DMS153 (cell line): ENCODE measurements around the gene MRC2.
"Not testable (repeated sequence)": the region's sequence is repeated elsewhere in the genome, so short reads cannot be mapped to it uniquely, and the experiment has no call there.

Experiments
- DNase-seq: peaks from one replicate; lab custom pipeline; 2025; lab: John Stamatoyannopoulos, UW

The MRC2 gene, protein sequence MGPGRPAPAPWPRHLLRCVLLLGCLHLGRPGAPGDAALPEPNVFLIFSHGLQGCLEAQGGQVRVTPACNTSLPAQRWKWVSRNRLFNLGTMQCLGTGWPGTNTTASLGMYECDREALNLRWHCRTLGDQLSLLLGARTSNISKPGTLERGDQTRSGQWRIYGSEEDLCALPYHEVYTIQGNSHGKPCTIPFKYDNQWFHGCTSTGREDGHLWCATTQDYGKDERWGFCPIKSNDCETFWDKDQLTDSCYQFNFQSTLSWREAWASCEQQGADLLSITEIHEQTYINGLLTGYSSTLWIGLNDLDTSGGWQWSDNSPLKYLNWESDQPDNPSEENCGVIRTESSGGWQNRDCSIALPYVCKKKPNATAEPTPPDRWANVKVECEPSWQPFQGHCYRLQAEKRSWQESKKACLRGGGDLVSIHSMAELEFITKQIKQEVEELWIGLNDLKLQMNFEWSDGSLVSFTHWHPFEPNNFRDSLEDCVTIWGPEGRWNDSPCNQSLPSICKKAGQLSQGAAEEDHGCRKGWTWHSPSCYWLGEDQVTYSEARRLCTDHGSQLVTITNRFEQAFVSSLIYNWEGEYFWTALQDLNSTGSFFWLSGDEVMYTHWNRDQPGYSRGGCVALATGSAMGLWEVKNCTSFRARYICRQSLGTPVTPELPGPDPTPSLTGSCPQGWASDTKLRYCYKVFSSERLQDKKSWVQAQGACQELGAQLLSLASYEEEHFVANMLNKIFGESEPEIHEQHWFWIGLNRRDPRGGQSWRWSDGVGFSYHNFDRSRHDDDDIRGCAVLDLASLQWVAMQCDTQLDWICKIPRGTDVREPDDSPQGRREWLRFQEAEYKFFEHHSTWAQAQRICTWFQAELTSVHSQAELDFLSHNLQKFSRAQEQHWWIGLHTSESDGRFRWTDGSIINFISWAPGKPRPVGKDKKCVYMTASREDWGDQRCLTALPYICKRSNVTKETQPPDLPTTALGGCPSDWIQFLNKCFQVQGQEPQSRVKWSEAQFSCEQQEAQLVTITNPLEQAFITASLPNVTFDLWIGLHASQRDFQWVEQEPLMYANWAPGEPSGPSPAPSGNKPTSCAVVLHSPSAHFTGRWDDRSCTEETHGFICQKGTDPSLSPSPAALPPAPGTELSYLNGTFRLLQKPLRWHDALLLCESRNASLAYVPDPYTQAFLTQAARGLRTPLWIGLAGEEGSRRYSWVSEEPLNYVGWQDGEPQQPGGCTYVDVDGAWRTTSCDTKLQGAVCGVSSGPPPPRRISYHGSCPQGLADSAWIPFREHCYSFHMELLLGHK (N-terminal part only)

DNA sequence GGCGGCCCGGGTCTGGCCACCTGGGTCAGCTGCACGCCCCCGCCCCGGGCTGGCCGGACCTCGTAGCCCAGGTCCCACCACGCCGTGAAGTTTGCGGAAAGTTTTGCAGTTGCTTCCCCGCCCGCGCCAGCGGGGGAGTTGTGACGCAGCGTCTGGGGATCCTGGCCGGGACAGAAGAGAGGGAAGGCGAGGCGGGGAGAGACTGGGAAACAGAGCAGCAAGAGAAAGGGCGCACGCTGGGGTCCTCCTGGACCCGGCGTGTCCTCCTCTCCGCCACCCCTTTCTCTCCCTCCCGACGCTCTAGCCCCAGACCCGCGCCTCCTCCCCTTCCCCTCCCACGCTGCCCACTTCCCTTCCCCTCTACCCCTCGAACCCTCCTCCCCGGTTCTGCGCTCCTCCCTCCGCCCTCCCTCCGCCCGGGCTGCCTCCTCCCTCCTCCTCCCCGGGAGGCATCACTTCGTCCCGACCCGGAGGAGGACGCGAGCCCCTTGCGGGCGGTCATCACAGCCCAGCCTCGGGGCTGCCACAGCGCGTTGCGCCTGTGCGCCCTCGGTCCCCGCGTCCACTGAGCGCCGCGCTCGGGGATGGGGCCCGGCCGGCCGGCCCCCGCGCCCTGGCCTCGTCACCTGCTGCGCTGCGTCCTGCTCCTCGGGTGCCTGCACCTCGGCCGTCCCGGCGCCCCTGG, at the start of gene MRC2:
MRC2 (plus strand) TSS at position 452 of the 685 bp plus-strand sequence; CDS start at position 585, 133 bp downstream.
- no peak for DNase-seq

- no peak for DNase-seq
These were observed 48.5 kb upstream of the MRC2 start for GRCh38 chr17:62578757-62579487.

DNA sequence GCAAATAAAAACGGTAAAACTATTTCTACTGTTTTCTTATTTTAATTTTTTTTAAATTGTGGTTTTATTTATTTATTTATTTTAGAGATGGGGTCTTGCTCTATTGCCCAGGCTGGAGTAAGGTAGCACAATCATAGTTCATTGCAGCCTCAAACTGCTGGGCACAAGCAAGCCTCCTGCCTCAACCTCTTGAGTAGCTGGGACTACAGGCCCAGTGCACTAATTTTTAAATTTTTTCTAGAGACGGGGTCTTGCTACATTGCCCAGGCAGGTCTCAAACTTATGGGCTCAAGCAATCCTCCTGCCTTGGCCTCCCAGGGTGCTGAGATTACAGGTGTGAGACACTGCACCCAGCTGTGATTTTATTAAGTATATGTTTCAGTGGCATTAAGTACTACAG, 46.5 kb upstream of the MRC2 start:
- no peak for DNase-seq

DNA sequence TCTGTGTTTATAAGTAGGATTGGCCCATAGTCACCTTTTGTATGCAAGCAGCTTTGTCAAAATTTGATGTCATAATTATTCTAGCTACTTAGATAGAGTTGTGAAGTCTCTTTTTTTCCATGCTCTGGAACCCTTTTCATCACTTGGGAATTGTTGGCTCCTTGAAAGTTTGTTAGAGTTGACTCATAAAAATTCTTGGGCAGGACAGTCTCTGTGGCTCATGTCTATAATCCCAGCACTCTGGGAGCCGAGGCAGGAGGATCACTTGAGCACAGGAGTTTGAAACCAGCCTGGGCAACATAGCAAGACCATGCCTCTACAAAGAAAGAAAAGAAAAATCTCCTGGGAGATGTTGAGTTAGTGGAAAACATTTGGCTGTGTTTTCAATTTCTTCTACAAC, 45.7 kb upstream of the MRC2 start:
- DNase-seq = no peak

- no peak for DNase-seq
These were observed 39.9 kb upstream of the MRC2 start for GRCh38 chr17:62587554-62587953.

DNA sequence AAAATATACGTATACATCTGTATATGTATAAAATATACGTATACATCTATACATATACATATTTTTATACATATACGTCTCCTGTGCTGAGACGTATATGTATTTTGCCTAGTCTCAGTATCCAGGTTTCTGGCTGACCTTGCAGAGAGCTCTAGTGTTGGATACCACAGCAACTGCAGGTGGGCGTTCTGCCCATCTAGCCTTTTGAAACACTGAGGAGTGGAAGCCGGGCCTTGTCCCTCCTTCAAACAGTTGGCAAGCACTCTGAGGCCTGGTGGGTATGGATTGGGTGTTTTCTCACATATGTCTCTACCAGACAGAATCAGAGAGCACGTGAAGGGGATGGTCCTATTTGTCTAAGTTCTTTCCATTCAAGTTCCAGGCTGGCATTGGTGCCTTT, 39.4 kb upstream of the MRC2 start:
- DNase-seq = no peak

DNA sequence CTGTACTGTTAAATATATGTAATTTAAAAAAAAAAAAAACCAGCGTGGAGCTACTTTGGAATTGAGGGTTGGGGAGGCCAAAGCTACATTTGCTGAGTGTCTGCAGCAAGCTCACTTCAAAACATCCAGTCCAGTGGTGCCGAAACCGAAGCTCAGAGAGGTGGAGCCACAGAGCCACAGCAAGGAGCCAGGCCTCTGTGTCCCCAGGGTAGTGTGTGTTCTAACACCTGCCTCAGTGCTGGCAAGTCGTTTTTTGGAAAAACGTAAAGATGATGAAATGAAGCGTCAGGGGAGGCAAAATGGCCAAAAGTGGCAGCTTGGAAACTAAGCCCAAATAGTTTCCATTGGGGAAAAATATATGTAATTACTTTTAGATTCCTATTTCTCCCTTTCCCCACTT, 36.1 kb upstream of the MRC2 start:
- no peak for DNase-seq

DNA sequence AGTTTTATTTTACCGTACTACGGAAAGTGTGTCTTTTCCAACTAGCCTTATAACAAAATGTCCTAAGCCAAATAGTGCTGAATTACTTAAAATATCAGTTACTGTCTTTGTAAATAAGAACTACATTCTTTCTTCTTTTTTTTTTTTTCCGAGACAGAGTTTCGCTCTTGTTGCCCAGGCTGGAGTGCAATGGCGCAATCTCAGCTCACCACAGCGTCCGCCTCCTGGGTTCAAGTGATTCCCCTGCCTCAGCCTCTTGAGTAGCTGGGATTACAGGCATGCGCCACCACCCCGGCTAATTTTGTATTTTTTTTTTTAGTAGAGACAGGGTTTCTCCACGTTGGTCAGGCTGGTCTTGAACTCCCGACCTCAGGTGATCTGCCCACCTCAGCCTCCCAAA, 35.6 kb upstream of the MRC2 start:
- not testable (repeated sequence) for DNase-seq

DNA sequence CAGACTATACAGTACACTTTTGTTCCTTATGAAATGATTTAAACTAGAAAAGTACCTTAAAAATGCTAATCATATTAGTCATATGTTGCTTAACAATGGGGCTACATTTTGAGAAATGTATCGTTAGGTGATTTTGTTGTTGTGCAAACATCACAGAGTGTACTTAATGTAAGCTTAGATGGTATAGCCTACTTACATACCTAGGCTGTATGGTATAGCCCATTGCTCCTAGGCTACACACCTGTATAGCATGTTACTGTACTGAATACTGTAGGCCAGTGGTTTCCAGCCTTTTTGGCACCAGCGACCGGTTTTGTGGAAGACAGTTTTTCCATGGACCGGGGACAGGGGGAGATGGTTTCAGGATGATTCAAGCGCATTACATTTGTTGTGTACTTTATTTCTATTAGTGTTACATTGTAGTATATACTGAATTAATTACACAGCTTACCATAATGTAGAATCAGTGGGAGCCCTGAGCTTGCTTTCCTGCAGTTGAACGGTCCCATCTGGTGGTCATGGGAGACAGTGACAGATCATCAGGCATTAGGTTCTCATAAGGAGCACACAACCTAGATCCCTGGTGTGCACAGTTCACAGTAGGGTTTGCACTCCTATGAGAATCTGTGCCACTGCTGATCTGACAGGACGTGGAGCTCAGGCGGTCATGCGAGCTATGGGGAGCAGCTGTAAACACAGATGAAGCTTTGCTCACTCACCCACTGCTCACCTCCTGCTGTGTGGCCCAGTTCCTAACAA, 35.0 kb upstream of the MRC2 start:
- no peak for DNase-seq

- no peak for DNase-seq
These were observed 32.0 kb upstream of the MRC2 start for GRCh38 chr17:62595484-62595883.

- no peak for DNase-seq
These were observed 30.8 kb upstream of the MRC2 start for GRCh38 chr17:62596662-62597061.

DNA sequence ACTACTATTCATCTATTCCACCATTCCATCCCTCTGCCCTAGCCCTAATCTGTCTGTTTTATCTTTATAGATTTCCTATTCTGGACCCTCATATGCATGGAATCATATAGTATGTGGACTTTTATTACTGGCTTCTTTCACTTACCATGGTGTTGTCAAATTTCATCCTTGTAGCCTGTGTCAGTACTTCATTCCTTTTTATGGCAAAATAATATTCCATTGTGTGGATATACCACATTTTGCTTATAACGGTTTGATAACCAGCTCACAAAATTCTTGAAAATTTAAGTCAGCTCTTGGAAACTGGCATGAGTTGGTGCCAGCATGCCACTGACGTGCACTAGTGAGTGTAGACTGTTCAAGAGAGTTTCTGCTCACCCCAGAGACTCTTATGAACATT, 30.3 kb upstream of the MRC2 start:
- no peak for DNase-seq

DNA sequence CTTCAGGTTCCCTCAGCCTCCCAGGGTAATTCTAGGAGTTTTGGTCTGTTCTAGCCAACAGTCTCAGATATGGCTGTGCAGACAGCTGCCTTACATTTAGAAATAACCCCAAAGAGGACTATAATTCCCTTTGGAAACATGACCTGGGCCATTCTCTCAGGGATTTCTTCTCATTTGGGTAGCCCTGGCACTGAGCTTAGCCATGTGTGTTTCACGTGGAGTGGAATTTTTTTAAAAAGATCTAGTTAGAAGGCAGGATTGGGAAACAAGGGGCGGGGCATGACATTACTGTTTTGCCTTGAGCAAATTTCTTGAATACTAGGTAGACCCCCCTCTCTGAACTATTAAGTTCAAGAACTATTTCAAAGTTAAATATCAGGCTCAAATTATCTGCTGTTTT, 29.6 kb upstream of the MRC2 start:
- DNase-seq = no peak

- DNase-seq = no peak
These were observed 27.4 kb upstream of the MRC2 start for GRCh38 chr17:62599964-62600657.

GRCh38 chr17:62600805-62601204, 26.7 kb upstream of the MRC2 start:
- DNase-seq = no peak

DNA sequence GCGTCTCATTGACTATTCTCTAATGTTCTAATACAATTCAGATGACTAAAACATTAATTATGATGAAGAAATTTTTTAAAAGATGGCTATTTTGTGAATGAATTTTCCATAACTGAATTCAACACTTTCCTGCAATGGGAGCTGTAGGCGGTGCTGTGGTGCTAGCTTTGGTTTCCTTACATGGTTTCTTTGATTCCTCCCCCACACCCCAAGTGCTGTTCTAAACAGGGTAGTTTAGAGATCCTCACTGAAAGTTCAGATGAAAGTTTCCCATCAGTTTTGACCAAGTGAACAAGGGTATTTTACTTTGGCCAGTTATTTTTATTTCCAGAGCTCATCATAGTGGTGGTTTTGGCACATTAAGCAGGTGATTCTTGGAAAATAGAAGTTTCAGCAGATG, 26.0 kb upstream of the MRC2 start:
- no peak for DNase-seq

- DNase-seq = not testable (repeated sequence)
These were observed 23.7 kb upstream of the MRC2 start for GRCh38 chr17:62603783-62604182.

- DNase-seq = no peak
These were observed 21.9 kb upstream of the MRC2 start for GRCh38 chr17:62605588-62605987.

- DNase-seq = no peak
These were observed 16.2 kb upstream of the MRC2 start for GRCh38 chr17:62611292-62611691.

GRCh38 chr17:62611728-62612127, 15.7 kb upstream of the MRC2 start:
- no peak for DNase-seq
